NB4 (cell line): ENCODE data around the gene TMTC2.

Source experiments
- DNase-seq: peaks from one replicate; pipeline ENCODE4 v3.0.0; 2010; ENCODE audit warnings: low read depth
- H3K4me3 ChIP-seq: one replicate; pipeline ENCODE4 v1.5.1; 2011; ENCODE audit warnings: mild to moderate bottlenecking, low read depth, low read length, moderate library complexity
- MYC ChIP-seq: IDR thresholded peaks from 2 replicates; pipeline ENCODE4 v1.6.1; 2011; ENCODE audit warnings: low read depth, low read length
- POLR2A ChIP-seq: IDR thresholded peaks from 2 replicates; pipeline ENCODE4 v1.6.1; 2011; ENCODE audit warnings: mild to moderate bottlenecking; ENCODE audit not compliant: insufficient read length; ENCODE audit errors: extremely low read depth
- TF ChIP-seq, protein P1 (sequence below): IDR thresholded peaks from one replicate; pipeline ENCODE4 v1.5.1; 2012; ENCODE audit warnings: low read depth, low read length
- TF ChIP-seq, protein P2 (sequence below): IDR thresholded peaks from 2 replicates; pipeline ENCODE4 v1.6.1; 2011; ENCODE audit warnings: low read depth, low read length

TMTC2 gene

DNA sequence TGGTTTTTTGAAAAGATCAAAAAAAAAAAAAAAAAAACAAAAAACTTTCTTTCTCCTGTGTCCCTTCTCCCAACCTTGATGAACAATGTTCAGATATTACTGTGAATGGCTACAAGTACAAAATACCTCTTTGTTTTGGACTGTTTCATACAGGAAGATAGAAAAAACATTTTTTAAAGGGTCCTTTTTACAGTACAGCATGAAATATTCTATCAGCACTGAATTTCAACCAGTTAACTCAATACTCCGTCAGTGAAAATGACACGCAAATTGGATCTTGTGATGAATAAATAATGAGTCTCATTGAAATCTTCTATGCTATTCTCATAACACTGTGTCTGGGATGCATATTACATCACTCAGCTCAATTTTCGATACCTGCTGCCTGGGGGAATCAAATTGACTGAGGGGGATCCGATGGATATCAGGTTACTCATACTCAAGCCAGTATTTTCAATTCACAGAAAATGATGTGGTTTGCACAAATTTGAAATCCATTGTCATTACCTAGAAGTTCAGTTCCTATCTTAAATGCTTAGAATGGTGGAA lies 179.6 kb downstream of the TMTC2 start:
- TF ChIP-seq, protein P1, sequence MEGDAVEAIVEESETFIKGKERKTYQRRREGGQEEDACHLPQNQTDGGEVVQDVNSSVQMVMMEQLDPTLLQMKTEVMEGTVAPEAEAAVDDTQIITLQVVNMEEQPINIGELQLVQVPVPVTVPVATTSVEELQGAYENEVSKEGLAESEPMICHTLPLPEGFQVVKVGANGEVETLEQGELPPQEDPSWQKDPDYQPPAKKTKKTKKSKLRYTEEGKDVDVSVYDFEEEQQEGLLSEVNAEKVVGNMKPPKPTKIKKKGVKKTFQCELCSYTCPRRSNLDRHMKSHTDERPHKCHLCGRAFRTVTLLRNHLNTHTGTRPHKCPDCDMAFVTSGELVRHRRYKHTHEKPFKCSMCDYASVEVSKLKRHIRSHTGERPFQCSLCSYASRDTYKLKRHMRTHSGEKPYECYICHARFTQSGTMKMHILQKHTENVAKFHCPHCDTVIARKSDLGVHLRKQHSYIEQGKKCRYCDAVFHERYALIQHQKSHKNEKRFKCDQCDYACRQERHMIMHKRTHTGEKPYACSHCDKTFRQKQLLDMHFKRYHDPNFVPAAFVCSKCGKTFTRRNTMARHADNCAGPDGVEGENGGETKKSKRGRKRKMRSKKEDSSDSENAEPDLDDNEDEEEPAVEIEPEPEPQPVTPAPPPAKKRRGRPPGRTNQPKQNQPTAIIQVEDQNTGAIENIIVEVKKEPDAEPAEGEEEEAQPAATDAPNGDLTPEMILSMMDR, result no peak
- TF ChIP-seq MYC (no peak), POLR2A (no peak)
- TF ChIP-seq, protein P2, sequence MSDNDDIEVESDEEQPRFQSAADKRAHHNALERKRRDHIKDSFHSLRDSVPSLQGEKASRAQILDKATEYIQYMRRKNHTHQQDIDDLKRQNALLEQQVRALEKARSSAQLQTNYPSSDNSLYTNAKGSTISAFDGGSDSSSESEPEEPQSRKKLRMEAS, result no peak
- no peak overlapping the region for H3K4me3 ChIP-seq
- no peak for DNase-seq

DNA sequence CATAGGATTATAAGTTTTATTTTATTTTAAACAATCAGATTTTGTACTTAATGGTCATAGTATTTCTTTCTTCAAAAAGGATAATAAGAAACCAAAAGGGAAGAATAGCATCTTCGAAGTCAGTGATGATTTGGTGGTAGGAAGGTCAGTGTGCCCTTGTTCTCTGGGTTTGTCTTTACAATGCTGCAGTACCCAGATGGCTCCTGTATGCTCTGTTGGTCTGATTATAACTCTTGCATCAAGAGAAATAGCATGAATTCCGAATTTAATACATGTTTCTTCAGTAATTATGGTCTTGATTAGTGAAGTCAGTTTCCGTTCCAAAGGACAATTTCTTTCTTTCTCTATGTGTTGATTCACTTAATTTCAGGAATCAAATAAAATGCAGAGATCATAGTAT lies 180.2 kb downstream of the TMTC2 start:
- TF ChIP-seq POLR2A (no peak), MYC (no peak)
- TF ChIP-seq, protein P1, result no peak
- TF ChIP-seq, protein P2, result no peak
- no peak overlapping the region for H3K4me3 ChIP-seq
- DNase-seq, result no peak

DNA sequence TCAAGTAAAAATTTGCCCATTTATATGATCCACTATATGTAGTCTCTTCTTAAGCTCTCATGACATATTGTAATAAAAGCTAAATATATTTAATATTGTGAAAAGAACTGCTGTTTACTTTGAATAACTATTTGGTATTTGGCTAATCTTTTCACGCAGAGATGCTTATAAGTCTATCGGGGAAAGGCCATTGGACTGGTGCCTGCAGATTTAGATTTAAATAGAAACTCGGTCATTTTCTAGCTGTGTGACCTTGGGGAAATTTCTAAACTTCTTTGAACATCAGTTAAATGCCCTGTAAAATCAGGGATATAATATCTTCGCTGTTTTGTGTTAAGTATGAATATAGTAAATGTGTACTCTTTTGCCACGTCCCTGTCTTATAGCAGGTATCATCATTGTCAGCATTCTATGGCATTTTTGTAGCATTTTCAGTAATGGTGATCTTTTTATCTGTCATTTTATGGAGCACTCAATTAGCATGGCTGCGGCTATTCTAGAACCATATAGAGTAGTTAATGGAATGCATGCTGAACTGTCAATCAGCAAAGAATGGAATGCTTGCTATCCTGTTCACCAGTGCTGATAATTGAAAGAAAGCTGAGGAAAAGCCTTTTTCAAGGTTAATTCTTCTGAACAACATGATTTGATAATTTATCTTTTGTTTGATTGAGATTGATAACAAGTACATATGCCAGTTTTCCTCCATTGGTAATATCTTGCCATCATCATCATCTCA lies 181.2 kb downstream of the TMTC2 start:
- DNase-seq, result no peak
- TF ChIP-seq, protein P1, result no peak
- TF ChIP-seq MYC (no peak), POLR2A (no peak)
- TF ChIP-seq, protein P2, result no peak
- no peak overlapping the region for H3K4me3 ChIP-seq

DNA sequence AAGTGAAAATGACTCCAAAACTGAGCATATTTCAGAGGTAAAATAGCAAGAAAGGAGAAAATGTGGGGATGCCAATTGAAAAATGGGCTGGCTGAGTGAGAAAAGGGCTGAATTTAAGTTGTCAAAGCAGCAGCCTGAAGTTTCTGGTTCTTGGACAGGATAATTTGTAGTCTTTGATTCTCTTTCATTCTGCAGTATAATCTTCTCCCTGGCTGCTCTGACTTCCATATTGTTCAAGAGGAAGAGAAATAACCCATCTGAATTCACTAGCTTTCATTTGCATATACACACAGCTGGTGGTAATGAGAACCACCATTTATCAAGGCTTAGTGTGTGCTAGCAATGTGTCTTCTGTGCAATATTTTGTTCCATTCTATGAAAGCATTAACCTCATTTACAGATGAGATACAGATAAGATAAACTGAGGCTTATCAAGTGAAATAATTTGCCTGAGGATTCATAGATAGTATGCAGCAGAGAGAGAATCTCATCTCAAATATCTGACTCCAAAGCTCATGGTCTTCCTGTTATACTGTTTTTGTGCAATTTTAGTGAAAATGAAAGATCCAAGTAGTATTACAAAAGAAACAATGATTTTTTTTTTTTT lies 184.2 kb downstream of the TMTC2 start:
- no peak for DNase-seq

DNA sequence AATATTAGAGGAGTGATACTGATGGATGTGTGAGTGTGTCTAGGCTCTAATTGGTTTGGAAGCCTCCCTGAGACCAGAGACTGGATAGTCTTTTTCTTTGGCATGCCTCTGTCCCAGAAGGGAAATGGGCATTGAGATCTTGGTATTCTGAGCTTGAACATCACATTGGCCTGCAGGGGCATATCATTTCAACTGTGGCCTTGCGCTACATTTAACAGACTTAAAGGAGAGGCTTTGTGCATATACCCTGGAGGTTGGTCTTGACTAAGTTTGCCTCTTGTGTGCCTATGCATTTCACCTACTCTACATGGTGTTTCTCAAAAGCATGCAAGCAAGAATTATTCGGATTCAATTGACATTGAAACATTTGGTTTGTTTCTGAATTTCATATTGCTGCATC lies 185.4 kb downstream of the TMTC2 start:
- no peak overlapping the region for H3K4me3 ChIP-seq
- TF ChIP-seq, protein P1, result no peak
- TF ChIP-seq, protein P2, result no peak
- no peak for DNase-seq

More for the DNA sequence above, 184.2 kb downstream of the TMTC2 start:
- no peak for TF ChIP-seq POLR2A
- TF ChIP-seq, protein P2, result no peak
- TF ChIP-seq, protein P1, result no peak
- no peak for TF ChIP-seq MYC
- H3K4me3 ChIP-seq, result no peak overlapping the region
